ENCODE data around the gene AP1S3. TPM values are rescaled to one million over a fixed set of nuclear protein-coding genes. Genes with fewer than 3 reads are reported as not detected.

Gene AP1S3
- total RNA-seq, 1 experiment from 2014 or later = 17.4 TPM

DNA sequence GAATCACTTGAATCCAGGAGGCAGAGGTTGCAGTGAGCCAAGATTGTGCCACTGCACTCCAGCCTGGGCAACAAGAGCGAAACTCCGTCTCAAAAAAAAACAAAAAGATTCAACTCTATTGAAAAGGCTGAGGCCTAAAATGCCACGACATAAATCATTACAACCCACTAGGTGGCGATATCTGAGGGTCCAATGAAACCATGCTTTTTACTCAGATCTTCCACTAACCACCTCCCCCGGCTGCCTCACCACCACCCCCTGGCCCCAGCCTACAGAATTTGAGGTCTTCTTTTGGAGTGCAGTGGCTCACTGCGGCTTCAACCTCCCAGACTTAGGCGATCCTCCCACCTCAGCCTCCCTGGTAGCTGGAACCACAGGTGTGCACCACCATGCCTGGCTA is 57.5 kb downstream of the AP1S3 start:
- TF ChIP-seq, protein P1, sequence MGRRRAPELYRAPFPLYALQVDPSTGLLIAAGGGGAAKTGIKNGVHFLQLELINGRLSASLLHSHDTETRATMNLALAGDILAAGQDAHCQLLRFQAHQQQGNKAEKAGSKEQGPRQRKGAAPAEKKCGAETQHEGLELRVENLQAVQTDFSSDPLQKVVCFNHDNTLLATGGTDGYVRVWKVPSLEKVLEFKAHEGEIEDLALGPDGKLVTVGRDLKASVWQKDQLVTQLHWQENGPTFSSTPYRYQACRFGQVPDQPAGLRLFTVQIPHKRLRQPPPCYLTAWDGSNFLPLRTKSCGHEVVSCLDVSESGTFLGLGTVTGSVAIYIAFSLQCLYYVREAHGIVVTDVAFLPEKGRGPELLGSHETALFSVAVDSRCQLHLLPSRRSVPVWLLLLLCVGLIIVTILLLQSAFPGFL (CRISPR knock-in tag; IDR thresholded peaks at IDR 0.05; ENCODE audit: borderline replicate concordance) = no peak
- TF ChIP-seq, protein P2, sequence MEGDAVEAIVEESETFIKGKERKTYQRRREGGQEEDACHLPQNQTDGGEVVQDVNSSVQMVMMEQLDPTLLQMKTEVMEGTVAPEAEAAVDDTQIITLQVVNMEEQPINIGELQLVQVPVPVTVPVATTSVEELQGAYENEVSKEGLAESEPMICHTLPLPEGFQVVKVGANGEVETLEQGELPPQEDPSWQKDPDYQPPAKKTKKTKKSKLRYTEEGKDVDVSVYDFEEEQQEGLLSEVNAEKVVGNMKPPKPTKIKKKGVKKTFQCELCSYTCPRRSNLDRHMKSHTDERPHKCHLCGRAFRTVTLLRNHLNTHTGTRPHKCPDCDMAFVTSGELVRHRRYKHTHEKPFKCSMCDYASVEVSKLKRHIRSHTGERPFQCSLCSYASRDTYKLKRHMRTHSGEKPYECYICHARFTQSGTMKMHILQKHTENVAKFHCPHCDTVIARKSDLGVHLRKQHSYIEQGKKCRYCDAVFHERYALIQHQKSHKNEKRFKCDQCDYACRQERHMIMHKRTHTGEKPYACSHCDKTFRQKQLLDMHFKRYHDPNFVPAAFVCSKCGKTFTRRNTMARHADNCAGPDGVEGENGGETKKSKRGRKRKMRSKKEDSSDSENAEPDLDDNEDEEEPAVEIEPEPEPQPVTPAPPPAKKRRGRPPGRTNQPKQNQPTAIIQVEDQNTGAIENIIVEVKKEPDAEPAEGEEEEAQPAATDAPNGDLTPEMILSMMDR (IDR thresholded peaks at IDR 0.05) = peak; percentile 40
- Mint-ChIP-seq H3K4me1 (peaks cover 14% of the 10 kb centered on the region), H3K27ac (no peak overlapping the region), H3K36me3 (peaks cover 7% of the 10 kb centered on the region; the same call in 1 of the 2 replicates), H3K4me3 (no peak overlapping the region), H3K27me3 (ENCODE audit: low read depth) (no peaks in the 10 kb centered on the region), H3K9me3 (no peaks in the 10 kb centered on the region)
- ATAC-seq (peak; percentile 92), DNase-seq (ENCODE audit: low spot score) (peak; percentile 64)
- ChIA-PET POLR2A (no interaction called here), CTCF (interaction anchor here (1.4 kb wide), 1 partner anchor 42 kb away, joined by 3 read pairs; no protein-coding TSS in a partner anchor)

DNA sequence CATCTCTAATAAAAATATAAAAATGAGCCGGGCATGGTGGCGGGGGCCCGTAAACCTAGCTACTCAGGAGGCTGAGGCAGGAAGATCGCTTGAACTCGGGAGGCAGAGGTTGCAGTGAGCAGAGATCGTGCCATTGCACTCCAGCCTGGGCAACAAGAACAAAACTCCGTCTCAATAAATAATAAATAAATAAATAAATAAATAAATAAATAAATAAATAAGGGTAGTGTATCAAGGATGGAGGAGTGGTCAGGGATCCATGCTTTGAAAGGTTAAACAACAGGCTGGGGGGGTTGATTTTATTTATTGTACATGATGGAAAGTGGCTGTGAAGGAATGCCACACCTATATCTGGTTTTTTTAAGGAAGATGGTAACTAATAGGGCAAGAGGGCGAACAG is 63.2 kb downstream of the AP1S3 start:
- Mint-ChIP-seq H3K27me3 (ENCODE audit: low read depth) (no peaks in the 10 kb centered on the region), H3K9me3 (no peaks in the 10 kb centered on the region), H3K27ac (no peak overlapping the region), H3K4me1 (peaks cover 7% of the 10 kb centered on the region; the same call in 1 of the 2 replicates), H3K4me3 (no peak overlapping the region), H3K36me3 (peaks cover 7% of the 10 kb centered on the region; the same call in 1 of the 2 replicates)
- no peak for TF ChIP-seq CBFB (CRISPR knock-in tag; IDR thresholded peaks at IDR 0.05; ENCODE audit: low read depth)
- no peak for TF ChIP-seq RELA (CRISPR knock-in tag; IDR thresholded peaks at IDR 0.05; ENCODE audit: borderline replicate concordance)
- TF ChIP-seq ZNF232 (CRISPR knock-in tag; IDR thresholded peaks at IDR 0.05) = no peak
- POLR2A ChIA-PET = no interaction called here
- ATAC-seq (no peak), DNase-seq (ENCODE audit: low spot score) (no peak)
- CTCF ChIA-PET = no interaction called here

DNA sequence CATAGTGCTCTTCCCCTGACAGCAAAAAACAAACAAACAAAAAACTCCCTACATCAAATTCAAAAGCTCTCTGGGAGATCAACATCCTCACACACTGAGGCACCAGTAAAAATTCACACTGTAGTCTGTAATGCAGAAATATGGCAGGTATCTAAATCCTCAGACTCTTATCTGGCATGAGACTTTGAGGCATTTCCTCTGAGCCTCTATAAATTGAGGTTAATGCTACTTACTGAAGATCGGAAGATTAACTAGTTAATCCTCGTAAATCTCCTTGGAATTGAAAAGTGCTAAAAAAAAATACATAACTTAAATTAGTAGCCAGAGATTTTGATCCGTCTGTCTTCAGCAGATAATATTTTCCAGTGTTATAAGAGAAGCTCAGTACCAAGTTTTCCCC is 65.0 kb downstream of the AP1S3 start:
- Mint-ChIP-seq H3K27me3 (ENCODE audit: low read depth) (no peaks in the 10 kb centered on the region), H3K9me3 (peaks cover under 1% of the 10 kb centered on the region), H3K36me3 (peaks cover 12% of the 10 kb centered on the region), H3K4me1 (peaks cover 3% of the 10 kb centered on the region; the same call in 1 of the 2 replicates), H3K4me3 (no peak overlapping the region), H3K27ac (no peak overlapping the region)
- ATAC-seq = no peak
- CTCF ChIA-PET = interaction anchor here (0.8 kb wide), 1 partner anchor 9 kb away, joined by 3 read pairs; no protein-coding TSS in a partner anchor
- POLR2A ChIA-PET = no interaction called here
- DNase-seq (ENCODE audit: low spot score) = no peak
- no peak for TF ChIP-seq OVOL2 (CRISPR knock-in tag; IDR thresholded peaks at IDR 0.05; ENCODE audit: borderline replicate concordance)
- TF ChIP-seq, protein P3, sequence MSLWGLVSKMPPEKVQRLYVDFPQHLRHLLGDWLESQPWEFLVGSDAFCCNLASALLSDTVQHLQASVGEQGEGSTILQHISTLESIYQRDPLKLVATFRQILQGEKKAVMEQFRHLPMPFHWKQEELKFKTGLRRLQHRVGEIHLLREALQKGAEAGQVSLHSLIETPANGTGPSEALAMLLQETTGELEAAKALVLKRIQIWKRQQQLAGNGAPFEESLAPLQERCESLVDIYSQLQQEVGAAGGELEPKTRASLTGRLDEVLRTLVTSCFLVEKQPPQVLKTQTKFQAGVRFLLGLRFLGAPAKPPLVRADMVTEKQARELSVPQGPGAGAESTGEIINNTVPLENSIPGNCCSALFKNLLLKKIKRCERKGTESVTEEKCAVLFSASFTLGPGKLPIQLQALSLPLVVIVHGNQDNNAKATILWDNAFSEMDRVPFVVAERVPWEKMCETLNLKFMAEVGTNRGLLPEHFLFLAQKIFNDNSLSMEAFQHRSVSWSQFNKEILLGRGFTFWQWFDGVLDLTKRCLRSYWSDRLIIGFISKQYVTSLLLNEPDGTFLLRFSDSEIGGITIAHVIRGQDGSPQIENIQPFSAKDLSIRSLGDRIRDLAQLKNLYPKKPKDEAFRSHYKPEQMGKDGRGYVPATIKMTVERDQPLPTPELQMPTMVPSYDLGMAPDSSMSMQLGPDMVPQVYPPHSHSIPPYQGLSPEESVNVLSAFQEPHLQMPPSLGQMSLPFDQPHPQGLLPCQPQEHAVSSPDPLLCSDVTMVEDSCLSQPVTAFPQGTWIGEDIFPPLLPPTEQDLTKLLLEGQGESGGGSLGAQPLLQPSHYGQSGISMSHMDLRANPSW (CRISPR knock-in tag; conservative IDR thresholded peaks at IDR 0.05; ENCODE audit: low read depth) = no peak
- no peak for TF ChIP-seq HMGA2 (CRISPR knock-in tag; IDR thresholded peaks at IDR 0.05)
- TF ChIP-seq, protein P4, sequence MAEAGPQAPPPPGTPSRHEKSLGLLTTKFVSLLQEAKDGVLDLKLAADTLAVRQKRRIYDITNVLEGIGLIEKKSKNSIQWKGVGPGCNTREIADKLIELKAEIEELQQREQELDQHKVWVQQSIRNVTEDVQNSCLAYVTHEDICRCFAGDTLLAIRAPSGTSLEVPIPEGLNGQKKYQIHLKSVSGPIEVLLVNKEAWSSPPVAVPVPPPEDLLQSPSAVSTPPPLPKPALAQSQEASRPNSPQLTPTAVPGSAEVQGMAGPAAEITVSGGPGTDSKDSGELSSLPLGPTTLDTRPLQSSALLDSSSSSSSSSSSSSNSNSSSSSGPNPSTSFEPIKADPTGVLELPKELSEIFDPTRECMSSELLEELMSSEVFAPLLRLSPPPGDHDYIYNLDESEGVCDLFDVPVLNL (CRISPR knock-in tag; IDR thresholded peaks at IDR 0.05; ENCODE audit: borderline replicate concordance, low read depth) = no peak
- no peak for TF ChIP-seq FOXP1 (CRISPR knock-in tag; IDR thresholded peaks at IDR 0.05; ENCODE audit: borderline replicate concordance)
- TF ChIP-seq, protein P5, sequence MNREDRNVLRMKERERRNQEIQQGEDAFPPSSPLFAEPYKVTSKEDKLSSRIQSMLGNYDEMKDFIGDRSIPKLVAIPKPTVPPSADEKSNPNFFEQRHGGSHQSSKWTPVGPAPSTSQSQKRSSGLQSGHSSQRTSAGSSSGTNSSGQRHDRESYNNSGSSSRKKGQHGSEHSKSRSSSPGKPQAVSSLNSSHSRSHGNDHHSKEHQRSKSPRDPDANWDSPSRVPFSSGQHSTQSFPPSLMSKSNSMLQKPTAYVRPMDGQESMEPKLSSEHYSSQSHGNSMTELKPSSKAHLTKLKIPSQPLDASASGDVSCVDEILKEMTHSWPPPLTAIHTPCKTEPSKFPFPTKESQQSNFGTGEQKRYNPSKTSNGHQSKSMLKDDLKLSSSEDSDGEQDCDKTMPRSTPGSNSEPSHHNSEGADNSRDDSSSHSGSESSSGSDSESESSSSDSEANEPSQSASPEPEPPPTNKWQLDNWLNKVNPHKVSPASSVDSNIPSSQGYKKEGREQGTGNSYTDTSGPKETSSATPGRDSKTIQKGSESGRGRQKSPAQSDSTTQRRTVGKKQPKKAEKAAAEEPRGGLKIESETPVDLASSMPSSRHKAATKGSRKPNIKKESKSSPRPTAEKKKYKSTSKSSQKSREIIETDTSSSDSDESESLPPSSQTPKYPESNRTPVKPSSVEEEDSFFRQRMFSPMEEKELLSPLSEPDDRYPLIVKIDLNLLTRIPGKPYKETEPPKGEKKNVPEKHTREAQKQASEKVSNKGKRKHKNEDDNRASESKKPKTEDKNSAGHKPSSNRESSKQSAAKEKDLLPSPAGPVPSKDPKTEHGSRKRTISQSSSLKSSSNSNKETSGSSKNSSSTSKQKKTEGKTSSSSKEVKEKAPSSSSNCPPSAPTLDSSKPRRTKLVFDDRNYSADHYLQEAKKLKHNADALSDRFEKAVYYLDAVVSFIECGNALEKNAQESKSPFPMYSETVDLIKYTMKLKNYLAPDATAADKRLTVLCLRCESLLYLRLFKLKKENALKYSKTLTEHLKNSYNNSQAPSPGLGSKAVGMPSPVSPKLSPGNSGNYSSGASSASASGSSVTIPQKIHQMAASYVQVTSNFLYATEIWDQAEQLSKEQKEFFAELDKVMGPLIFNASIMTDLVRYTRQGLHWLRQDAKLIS (CRISPR knock-in tag; IDR thresholded peaks at IDR 0.05; ENCODE audit: borderline replicate concordance) = no peak
- TF ChIP-seq, protein P6, sequence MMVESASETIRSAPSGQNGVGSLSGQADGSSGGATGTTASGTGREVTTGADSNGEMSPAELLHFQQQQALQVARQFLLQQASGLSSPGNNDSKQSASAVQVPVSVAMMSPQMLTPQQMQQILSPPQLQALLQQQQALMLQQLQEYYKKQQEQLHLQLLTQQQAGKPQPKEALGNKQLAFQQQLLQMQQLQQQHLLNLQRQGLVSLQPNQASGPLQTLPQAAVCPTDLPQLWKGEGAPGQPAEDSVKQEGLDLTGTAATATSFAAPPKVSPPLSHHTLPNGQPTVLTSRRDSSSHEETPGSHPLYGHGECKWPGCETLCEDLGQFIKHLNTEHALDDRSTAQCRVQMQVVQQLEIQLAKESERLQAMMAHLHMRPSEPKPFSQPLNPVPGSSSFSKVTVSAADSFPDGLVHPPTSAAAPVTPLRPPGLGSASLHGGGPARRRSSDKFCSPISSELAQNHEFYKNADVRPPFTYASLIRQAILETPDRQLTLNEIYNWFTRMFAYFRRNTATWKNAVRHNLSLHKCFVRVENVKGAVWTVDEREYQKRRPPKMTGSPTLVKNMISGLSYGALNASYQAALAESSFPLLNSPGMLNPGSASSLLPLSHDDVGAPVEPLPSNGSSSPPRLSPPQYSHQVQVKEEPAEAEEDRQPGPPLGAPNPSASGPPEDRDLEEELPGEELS (CRISPR knock-in tag; IDR thresholded peaks at IDR 0.05) = no peak
- no peak for TF ChIP-seq ZBTB21 (CRISPR knock-in tag; IDR thresholded peaks at IDR 0.05; ENCODE audit: borderline replicate concordance)
- TF ChIP-seq NR2C2 (CRISPR knock-in tag; IDR thresholded peaks at IDR 0.05) = no peak
- TF ChIP-seq, protein P7, sequence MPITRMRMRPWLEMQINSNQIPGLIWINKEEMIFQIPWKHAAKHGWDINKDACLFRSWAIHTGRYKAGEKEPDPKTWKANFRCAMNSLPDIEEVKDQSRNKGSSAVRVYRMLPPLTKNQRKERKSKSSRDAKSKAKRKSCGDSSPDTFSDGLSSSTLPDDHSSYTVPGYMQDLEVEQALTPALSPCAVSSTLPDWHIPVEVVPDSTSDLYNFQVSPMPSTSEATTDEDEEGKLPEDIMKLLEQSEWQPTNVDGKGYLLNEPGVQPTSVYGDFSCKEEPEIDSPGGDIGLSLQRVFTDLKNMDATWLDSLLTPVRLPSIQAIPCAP (CRISPR knock-in tag; IDR thresholded peaks at IDR 0.05) = no peak
- no peak for TF ChIP-seq FOXK1 (CRISPR knock-in tag; IDR thresholded peaks at IDR 0.05)
